Breast epithelium (tissue), 3 donors: ENCODE data around the gene CCDC88C.

Source experiments
- CTCF ChIP-seq, 3 donors: fragments of 450-650 bp; IDR thresholded peaks; one replicate each; pipeline ENCODE4 v1.5.1; 2016 to 2017; ENCODE audit warnings: antibody characterized with exemption in 3 of 3, mild to moderate bottlenecking in 3 of 3, moderate library complexity in 3 of 3
- POLR2A ChIP-seq: fragments of 450-650 bp; IDR thresholded peaks from one replicate; pipeline ENCODE4 v1.6.1; 2016; ENCODE audit warnings: antibody characterized with exemption, mild to moderate bottlenecking, moderate library complexity

GRCh38 chr14:91456283-91456682 lies 38.7 kb upstream of the CCDC88C start:
- TF ChIP-seq CTCF (IDR thresholded peaks at IDR 0.05) (no peak), POLR2A (no peak)
